ENCODE data around the gene AQP3.

GRCh38 chr9:33461492-33461891 is 14.1 kb upstream of the AQP3 start:
- TF ChIP-seq EZH2 (IDR thresholded peaks at IDR 0.05; ENCODE audit: insufficient read depth, poor library complexity, severe bottlenecking): no peak
- TF ChIP-seq EZH2phosphoT487 (IDR thresholded peaks at IDR 0.05; ENCODE audit: insufficient read depth, low read depth): no peak

All from GM23248 (cell line).